Retinal pigment epithelial cell (primary cell): ENCODE results near the gene P4HTM.

ENCODE experiments used
- DNase-seq: peaks from one replicate; pipeline ENCODE4 v3.0.0-alpha.2; 2010; ENCODE audit warnings: low read depth
- H3K4me3 ChIP-seq: 2 replicates; pipeline ENCODE4 v1.5.1; 2011; ENCODE audit warnings: mild to moderate bottlenecking, low read length, control low read depth, moderate library complexity
- CTCF ChIP-seq: conservative IDR thresholded peaks from 2 replicates; pipeline ENCODE4 v1.5.1; 2011; ENCODE audit warnings: low read depth, low read length, control low read depth, inconsistent platforms

The P4HTM gene

GRCh38 chr3:49009396-49009795, 19.4 kb downstream of the P4HTM start:
- H3K4me3 ChIP-seq = no peak overlapping the region
- no peak for DNase-seq
- no peak for TF ChIP-seq CTCF

- H3K4me3 ChIP-seq = no peak overlapping the region
- TF ChIP-seq CTCF = no peak
- DNase-seq = no peak
Observed at GRCh38 chr3:49012441-49013017, 22.5 kb downstream of the P4HTM start.

GRCh38 chr3:49013113-49013737, 23.2 kb downstream of the P4HTM start:
- DNase-seq = no peak
- no peak for TF ChIP-seq CTCF
- no peak overlapping the region for H3K4me3 ChIP-seq

- no peak overlapping the region for H3K4me3 ChIP-seq
- DNase-seq = no peak
- TF ChIP-seq CTCF = peak; percentile 77
Observed at GRCh38 chr3:49013738-49014660, 24.0 kb downstream of the P4HTM start.

- no peak overlapping the region for H3K4me3 ChIP-seq
- no peak for DNase-seq
- no peak for TF ChIP-seq CTCF
Observed at GRCh38 chr3:49015072-49015471, 25.0 kb downstream of the P4HTM start.

GRCh38 chr3:49015765-49016164, 25.7 kb downstream of the P4HTM start:
- no peak for DNase-seq
- TF ChIP-seq CTCF = no peak
- no peak overlapping the region for H3K4me3 ChIP-seq
